GM18951 (cell line): Measurements from ENCODE around the gene TRMT61A.
"Not testable (repeated sequence)": the region's sequence is repeated elsewhere in the genome, so short reads cannot be mapped to it uniquely, and the experiment has no call there.

Source experiments
- POLR2A ChIP-seq: IDR thresholded peaks from 4 replicates; pipeline ENCODE4 v1.6.1; 2011; ENCODE audit warnings: mild to moderate bottlenecking; ENCODE audit not compliant: insufficient read length, insufficient read depth; ENCODE audit errors: extremely low read depth
- in situ Hi-C: fragments of 300-500 bp; cut with MboI; formaldehyde crosslinking; loops from one replicate; pipeline ENCODE4 v1.12.0; 2022; ENCODE audit warnings: low sequenced_read_pairs, mixed read lengths, inconsistent platforms; ENCODE audit not compliant: unreplicated experiment

The TRMT61A gene

DNA sequence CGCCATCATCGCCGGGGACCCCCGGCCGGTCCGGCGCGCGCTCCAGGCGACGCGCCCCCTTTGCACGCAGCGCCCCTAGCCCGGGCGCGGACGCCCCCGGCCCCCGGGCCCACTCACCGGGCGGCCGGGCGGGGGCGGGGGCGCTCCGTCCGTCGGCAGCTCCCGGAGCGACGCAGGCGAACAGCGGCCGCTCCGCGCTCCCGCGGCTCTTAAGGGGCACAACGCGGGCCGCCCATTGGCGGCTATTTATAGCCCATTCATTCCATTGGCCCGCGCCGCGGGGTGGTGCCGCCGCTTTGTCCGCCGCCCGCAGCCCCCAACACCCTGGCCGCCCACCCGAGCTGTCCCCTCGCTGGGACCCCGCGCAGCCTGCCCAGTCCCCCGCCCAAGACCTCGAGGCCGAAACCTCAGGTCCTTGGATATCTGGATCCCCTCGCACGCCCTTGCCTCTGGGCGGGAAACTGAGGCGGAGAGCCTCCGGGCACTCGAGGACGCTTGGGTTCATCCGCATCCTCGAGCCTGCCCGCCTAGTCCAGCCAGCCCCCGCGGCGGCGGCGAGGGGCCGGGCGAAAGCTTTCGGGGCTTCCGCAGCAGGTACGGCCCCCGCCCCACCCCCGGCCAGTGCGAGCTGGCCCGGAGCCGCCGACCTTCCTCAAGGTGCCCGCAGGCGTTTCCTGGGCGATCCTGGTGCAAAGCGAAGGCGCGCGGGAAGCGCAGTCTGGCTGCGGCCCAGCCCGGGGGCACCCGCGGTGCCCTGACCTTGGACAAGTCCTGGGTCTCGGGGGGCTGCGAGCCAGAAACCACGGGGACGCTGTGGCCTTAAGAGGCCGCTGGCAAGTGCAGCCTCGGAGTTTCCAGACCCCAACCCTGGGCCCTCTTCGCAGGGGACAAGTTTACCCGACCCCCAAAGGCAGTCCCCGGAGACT, 6.1 kb upstream of the TRMT61A start, which contains the start of gene CKB:
Gene CKB (minus strand): TSS at position 182 of the 926 bp plus-strand sequence. CDS start 337 bp downstream, outside the sequence.
- no peak for TF ChIP-seq POLR2A
- in situ Hi-C loops = no loop called here

DNA sequence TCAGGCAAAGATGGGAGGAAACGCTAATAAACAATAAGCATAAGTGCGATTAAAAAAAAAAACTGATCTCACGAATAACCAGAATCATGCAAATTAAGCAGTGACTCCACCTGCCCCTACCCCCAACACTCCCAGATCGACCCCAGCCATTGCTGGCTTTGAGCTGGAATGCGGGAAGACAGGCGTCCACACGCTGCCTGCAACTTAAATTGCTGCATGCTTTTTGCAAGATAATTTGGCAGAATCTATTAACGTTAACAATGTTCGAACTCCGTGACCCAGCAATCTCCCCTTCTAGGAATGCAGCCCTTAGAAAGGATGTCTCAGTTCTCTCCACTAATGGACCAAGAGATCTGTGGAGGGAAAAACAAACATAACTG, 5.4 kb upstream of the TRMT61A start:
- in situ Hi-C loops = no loop called here
- no peak for TF ChIP-seq POLR2A

DNA sequence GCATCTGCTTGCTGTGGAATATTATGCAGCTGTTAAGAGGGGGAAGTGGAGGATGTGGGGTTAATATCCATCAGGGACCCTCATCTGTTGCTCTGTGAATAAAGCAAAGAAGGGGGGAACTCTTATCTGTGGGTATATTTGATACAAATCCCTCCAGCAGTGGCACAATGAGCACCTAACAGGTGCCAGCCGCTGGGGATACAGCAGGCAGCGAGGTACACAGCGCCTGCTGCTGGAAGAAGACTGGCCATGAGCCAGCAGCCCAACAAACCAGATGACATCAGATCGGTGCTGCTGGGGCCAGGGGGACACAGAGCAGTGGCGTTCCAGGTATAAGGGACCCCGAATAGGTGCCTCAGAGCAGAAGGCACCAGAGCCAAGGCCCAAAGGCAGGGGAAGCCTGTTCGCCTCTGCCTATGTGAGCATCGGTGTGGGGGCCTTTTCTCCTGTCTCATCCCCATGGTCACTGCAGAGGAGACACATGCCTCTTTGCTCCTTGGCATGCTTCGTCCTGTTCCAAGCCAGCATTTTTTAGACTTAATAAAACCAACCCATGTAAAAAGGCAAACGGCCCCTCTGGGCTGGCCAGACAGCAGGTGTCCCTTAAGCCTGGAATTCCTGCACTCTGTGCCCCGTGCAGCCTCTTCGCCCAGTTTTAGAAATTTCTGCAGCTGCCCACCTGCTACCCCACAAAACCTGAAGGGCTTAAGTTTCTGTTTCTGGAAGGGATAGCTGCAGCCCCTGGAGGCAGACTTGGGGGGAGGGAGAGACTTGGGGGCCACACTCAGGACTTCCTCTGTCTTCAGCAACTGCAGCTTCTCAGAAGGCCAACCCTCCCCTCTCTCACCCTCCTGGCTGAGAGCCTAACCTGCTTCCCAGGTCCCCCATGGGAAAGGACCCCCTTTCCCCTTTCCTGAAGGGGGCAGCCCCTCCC, 4.7 kb upstream of the TRMT61A start:
- in situ Hi-C loops = no loop called here
- TF ChIP-seq POLR2A = no peak

DNA sequence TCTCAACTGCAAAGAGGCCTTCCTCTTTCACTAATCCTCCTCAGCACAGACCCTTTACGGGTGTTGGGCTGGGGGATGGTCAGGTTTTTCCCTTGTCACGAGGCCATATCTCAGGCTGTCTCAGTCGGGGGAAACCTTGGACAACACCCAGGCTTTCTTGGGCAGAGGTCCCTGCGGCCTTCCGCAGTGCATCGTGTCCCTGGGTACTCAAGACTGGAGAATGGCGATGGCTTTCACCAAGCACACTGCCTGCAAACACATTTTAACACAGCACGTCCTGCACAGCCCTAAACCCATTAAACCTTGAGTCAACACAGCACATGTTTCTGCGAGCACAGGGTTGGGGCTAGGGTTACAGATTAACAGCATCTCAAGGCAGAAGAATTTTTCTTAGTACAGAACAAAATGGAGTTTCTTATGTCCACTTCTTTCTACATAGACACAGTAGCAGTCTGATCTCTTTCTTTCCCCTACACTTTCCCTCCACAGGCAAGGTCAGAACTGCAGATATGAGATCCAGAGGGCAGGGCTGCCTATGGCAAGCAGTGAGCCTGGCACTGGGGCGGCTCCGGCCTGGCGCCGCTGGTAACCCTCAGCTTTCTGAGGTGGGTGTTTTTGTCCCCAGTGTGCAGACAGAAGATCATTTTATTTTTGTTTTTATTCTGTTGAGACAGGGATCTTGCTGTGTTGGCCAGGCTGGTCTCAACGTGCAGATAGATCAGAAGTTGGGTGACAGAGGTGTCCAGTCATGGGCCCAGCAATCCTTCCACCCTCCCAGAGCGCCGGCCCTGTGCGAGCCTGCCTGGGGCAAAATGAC, 3.4 kb upstream of the TRMT61A start:
- in situ Hi-C loops = not testable (repeated sequence)

DNA sequence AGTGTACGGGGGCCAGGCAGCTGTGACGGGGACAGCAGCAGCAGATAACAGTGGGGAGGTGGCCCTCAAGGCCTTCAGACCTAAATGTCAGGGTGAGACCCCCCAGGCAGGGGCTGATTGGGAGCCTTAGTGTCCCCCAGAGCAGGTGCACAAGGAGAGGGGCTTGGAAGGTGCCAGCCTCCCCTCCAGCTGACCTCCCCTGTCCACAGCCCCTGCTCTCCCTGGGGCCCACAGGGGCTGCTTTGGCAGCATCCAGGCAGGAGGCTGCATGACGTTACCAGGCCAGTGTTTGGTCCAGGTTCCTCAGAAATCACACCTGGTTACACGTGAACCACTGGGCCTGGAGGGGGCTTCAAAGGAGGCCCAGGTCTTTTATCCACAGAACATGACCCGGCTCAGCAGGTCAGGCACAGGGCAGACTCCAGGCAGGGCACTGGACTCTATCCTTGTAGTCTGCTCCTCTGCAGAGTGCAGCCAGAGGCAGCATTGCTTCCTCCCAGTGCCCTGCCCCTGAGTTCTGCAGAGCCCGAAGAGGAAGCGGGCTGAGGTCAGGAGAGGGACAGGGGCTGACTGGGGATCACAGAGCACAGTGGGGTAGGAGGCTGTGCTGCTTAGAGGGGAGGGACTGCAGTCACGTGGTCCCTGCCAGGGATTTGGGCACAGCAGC, 2.6 kb upstream of the TRMT61A start:
- TF ChIP-seq POLR2A = no peak
- in situ Hi-C loops = no loop called here

DNA sequence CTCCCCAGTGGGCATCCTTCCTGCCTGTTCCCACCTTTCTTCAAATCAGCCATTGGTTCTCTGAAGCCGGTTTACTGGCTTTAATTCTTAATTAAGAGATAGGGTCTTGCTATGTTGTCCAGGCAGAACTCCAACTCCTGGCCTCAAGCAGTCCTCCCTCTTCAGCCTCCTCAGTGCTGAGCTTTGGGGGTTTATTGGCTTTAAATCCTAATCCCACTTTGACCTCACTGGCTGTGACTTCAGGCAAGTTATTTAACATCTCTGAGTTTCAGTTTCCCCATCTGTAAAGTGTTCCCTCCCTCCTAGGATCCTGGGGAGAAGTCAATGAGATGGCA, 2.1 kb upstream of the TRMT61A start:
- in situ Hi-C loops = no loop called here
- TF ChIP-seq POLR2A = no peak

DNA sequence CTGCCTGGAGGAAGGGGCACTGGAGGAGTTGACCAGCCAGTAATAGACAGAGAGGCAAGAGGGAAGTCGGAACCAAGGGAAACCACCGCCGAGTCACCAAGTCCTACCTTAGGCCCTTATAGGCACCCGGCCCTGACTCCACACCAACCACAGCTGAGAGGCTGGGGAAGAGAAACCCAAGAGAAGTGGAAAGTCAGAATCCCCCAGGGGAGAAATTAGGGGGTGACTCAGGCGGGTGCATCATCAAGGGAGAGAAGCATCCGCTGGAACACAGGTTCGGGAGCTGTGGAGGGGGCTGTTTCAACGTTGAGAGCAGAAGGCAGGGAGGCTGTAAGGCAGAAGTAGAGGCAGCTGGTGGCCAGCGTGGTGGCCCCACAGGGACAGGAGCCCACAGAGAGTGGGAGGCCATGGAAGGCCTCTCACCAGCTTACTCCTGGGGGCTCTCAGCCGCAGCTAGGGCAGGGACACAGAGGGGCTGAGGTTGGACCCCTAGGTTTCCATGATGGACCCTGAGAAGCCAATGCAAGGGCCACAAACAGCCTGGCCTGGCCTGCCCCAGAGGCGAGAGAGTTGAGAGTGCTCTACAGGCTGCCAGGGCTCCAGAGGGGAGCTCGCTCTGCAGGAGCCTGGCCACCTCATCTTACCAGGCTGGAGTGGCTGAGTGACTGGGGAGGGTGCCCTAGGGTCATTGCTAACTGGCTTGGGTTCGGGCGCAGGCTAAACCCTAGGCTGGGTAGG, 1.4 kb upstream of the TRMT61A start:
- TF ChIP-seq POLR2A = peak; percentile 30
- in situ Hi-C loops = no loop called here

DNA sequence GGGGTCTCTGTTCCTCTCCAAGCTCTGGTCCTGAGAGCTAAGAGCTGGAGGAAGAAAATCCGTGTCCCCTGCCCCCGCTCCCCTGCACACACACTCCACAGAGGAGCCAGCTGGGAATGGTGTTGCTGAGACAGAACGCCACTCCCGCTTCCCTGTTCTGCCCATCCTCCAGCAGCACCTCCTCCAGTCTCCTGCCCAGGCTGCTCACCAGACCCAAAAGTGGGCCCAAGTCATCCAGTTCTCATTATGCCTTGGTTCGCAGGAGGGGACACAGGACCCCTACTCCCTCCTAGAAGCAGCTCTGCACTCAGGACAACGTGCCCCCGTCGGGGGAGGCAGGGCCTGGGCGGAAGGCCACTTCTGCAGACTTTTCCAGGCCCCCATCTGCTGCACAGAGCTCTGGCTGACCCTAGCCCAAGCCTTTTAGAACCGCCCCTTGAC, 830 bp upstream of the TRMT61A start:
- in situ Hi-C loops = no loop called here
- no peak for TF ChIP-seq POLR2A

DNA sequence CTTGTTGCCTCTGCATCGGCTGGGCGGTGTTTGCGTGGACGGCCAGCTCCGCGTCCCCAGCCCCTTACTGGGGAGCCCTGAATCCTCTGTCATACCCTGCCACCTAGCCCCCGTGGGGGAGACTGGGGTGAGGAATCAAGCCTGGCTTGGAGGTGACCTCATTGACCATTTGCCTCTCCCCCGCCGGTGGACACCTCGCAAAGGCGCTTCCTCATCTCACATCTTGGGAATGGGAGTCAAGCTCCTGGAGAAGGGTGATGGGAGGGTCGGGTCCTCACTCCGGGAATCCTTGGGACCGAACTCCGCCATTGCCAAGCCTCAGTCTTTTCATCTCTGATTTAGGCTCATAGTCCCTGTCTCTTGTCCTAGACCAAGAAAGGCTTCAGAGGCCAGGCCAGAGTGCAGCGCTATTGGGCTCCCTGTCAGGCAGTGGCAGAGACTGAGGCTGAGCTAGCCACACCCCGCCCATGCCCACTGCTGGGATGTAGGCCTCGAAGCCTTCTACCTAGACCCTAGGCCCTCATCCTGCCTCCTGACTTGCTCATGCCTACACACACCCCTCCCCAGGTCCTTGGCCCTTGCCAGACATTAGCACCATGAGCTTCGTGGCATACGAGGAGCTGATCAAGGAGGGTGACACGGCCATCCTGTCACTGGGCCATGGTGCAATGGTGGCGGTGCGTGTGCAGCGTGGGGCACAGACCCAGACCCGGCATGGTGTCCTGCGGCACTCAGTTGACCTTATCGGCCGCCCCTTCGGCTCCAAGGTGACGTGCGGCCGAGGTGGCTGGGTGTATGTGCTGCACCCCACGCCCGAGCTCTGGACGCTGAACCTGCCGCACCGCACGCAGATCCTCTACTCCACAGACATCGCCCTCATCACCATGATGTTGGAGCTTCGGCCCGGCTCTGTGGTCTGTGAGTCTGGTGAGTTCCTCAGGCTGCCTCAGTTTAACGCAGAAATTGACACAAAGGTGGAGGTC, 678 bp downstream of the TRMT61A start:
- in situ Hi-C loops = no loop called here
- TF ChIP-seq POLR2A = no peak

DNA sequence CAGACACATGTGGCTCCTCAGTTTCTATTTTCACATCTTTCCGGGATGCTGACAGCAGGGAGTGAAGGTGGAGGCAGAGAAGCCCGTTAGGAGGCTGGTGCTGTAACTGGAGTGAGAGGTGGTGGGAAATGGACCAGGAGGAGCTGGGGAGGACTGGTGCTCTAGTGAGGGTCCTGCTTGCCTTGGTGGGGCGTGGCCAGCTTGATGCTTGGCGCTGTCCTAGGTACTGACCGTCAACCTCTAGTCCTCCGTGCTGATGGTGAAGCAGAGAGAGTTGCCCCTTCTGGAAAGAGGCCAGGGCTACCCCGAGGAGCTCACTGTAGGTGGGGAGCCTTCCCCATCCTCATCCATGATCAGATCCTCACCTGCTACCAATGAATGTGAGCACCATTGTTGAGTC, 1.4 kb downstream of the TRMT61A start:
- in situ Hi-C loops = no loop called here

DNA sequence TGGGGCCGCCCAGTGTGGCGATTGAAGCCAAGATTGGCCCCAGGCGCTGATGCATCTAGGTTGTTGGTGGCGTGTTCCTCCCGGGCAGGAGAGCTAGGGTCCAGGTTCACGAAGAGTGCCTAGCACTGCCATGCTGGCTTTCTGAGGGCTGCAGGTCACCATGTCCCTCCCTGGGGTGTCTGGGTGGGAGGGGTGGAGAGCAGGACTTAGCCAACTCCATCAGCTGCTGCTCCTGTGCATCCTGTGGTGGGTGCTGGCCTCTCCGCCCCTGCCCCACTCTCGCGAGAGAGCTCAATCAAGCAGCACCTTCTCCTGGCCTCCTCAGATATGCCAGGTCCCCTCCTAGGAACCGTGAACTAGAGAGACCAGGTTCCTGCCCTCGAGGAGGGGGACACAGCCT, 1.8 kb downstream of the TRMT61A start:
- TF ChIP-seq POLR2A = no peak
- in situ Hi-C loops = no loop called here

More for the DNA sequence above, 1.4 kb downstream of the TRMT61A start:
- no peak for TF ChIP-seq POLR2A
